HCT116 (cell line): ENCODE measurements around the gene ZNF775. TPM values are rescaled to one million over a fixed set of nuclear protein-coding genes. Genes with fewer than 3 reads are reported as not detected.

ENCODE experiments used
- ATAC-seq: fragments of 200-7000 bp; cut with Tn5 transposase; 2 replicates; pipeline ENCODE4 v1.9.1; 2020; ENCODE audit warnings: mild to moderate bottlenecking, moderate library complexity
- BruUV-seq: library from RNA; stranded (reverse); fragments of 400-500 nt; replicated peaks from 2 replicates; lab custom pipeline; 2021; lab: Mats Ljungman, UMichigan
- CTCF ChIA-PET: fragments of 300-600 bp; sonication (Branson Sonifier 250); formaldehyde crosslinking; loops from one replicate; lab custom pipeline; 2021; ENCODE audit warnings: antibody characterized with exemption; lab: Charles Lee
- POLR2A ChIA-PET: fragments of 300-600, 350-600 bp; sonication (Branson Sonifier 250); formaldehyde crosslinking; loops from one replicate; lab custom pipeline; 2021; ENCODE audit warnings: antibody characterized with exemption; lab: Charles Lee
- RAD21 ChIA-PET, 2 experiments: fragments of 300-600 bp; sonication (Branson Sonifier 250); formaldehyde crosslinking; loops; one replicate each; lab custom pipeline; 2023; ENCODE audit warnings: low total read pairs in 2 of 2; ENCODE audit not compliant: uncharacterized antibody in 2 of 2, unreplicated experiment in 2 of 2, low non-redundant PET in 1 of 2; lab: Charles Lee
- DNase-seq: peaks from one replicate; pipeline ENCODE4 v3.0.0-alpha.2; 2010; ENCODE audit warnings: low read depth, low spot score
- H2AFZ ChIP-seq: fragments of 200-600 bp; shearing (Covaris generic), sonication (generic); 2 replicates; pipeline ENCODE4 v1.6.1; 2017; ENCODE audit warnings: low read depth, mixed run types, mixed read lengths, antibody characterized with exemption, low read length; ENCODE audit not compliant: poor library complexity, severe bottlenecking
- H3K27ac ChIP-seq: 2 replicates; pipeline ENCODE4 v1.5.1; 2012; ENCODE audit warnings: low read depth, low read length
- H3K27me3 ChIP-seq: fragments of 200-600 bp; sonication (generic); 2 replicates; pipeline ENCODE4 v1.6.1; 2016; ENCODE audit warnings: mixed run types, low read length, mixed read lengths; ENCODE audit not compliant: insufficient read depth
- H3K36me3 ChIP-seq, 2 experiments: fragments of 200-500 bp in 1 of 2; fragments of 200-600 bp in 1 of 2; sonication (Bioruptor generic) in 1 of 2; sonication (generic) in 1 of 2; 2 replicates each; pipeline versions ENCODE4 v1.5.1 to v1.6.1; 2014 to 2016; ENCODE audit warnings: low read length in 2 of 2, inconsistent platforms in 1 of 2, mixed read lengths in 1 of 2, mixed run types in 1 of 2; ENCODE audit not compliant: insufficient read depth in 2 of 2, control insufficient read depth in 1 of 2
- H3K4me1 ChIP-seq, 2 experiments: fragments of 200-600 bp in 1 of 2; sonication (generic) in 1 of 2; 2 replicates each; pipeline versions ENCODE4 v1.5.1 to v1.6.1; 2012 to 2017; ENCODE audit warnings: low read length in 2 of 2, inconsistent platforms in 1 of 2, mild to moderate bottlenecking in 1 of 2, mixed read lengths in 1 of 2, mixed run types in 1 of 2, moderate library complexity in 1 of 2; ENCODE audit not compliant: insufficient read depth in 2 of 2, control insufficient read depth in 1 of 2
- H3K4me2 ChIP-seq: fragments of 200-600 bp; sonication (generic); 2 replicates; pipeline ENCODE4 v1.6.1; 2017; ENCODE audit warnings: mixed run types, low read length, mixed read lengths
- H3K4me3 ChIP-seq, 2 experiments: fragments of 200-600 bp in 1 of 2; sonication (generic) in 1 of 2; replicated peaks in 1 of 2; 2 replicates each; pipeline ENCODE4 v1.5.1; 2011 to 2016; ENCODE audit warnings: low read length in 2 of 2, control low read depth in 1 of 2, low read depth in 1 of 2, mild to moderate bottlenecking in 1 of 2, mixed read lengths in 1 of 2, mixed run types in 1 of 2
- H3K79me2 ChIP-seq: fragments of 200-600 bp; sonication (generic); 2 replicates; pipeline ENCODE4 v1.6.1; 2017; ENCODE audit warnings: mild to moderate bottlenecking, mixed run types, low read length, moderate library complexity, mixed read lengths; ENCODE audit not compliant: insufficient read depth
- H3K9ac ChIP-seq: fragments of 200-600 bp; sonication (generic); 2 replicates; pipeline ENCODE4 v1.6.1; 2016; ENCODE audit warnings: low read length, mixed read lengths
- H3K9me2 ChIP-seq: fragments of 200-600 bp; sonication (generic), shearing (Covaris generic); 2 replicates; pipeline ENCODE4 v1.6.1; 2017; ENCODE audit warnings: mixed run types, mild to moderate bottlenecking, moderate library complexity; ENCODE audit not compliant: insufficient read depth
- H3K9me3 ChIP-seq, 2 experiments: fragments of 200-500 bp in 1 of 2; fragments of 200-600 bp in 1 of 2; sonication (Bioruptor generic) in 1 of 2; sonication (generic) in 1 of 2; 2 replicates each; pipeline ENCODE4 v1.6.1; 2014 to 2017; ENCODE audit warnings: low read length in 2 of 2, mixed read lengths in 2 of 2, inconsistent platforms in 1 of 2, low read depth in 1 of 2, mild to moderate bottlenecking in 1 of 2, mixed run types in 1 of 2, moderate library complexity in 1 of 2; ENCODE audit not compliant: control insufficient read depth in 1 of 2, insufficient read depth in 1 of 2
- H4K20me1 ChIP-seq: fragments of 200-600 bp; sonication (generic), shearing (Covaris generic); 2 replicates; pipeline ENCODE4 v1.6.1; 2017; ENCODE audit warnings: mixed run types, mild to moderate bottlenecking, moderate library complexity; ENCODE audit not compliant: insufficient read depth
- EGR1 ChIP-seq: IDR thresholded peaks from 2 replicates; pipeline ENCODE4 v1.6.1; 2012; ENCODE audit warnings: low read depth
- MAX ChIP-seq: IDR thresholded peaks from 2 replicates; pipeline ENCODE4 v1.6.1; 2012
- POLR2A ChIP-seq: IDR thresholded peaks from 2 replicates; pipeline ENCODE4 v1.7.0; 2011; ENCODE audit warnings: borderline replicate concordance; ENCODE audit not compliant: insufficient read depth, insufficient read length; ENCODE audit errors: extremely low read depth
- RAD21 ChIP-seq: IDR thresholded peaks from 2 replicates; pipeline ENCODE4 v1.6.1; 2012; ENCODE audit warnings: low read depth, mild to moderate bottlenecking
- SIN3A ChIP-seq: IDR thresholded peaks from 2 replicates; pipeline ENCODE4 v1.6.1; 2012; ENCODE audit warnings: low read depth
- TCF7L2 ChIP-seq: IDR thresholded peaks from 2 replicates; pipeline ENCODE4 v1.7.0; 2011; ENCODE audit warnings: borderline replicate concordance, inconsistent platforms; ENCODE audit not compliant: insufficient read depth, insufficient read length; ENCODE audit errors: extremely low read depth
- ZNF274 ChIP-seq: fragments of 200-500 bp; sonication (Bioruptor generic); IDR thresholded peaks from 2 replicates; pipeline ENCODE4 v1.6.1; 2014; ENCODE audit warnings: mild to moderate bottlenecking, low read depth, low read length, inconsistent platforms
- intact Hi-C: fragments of 100-400 bp; cut with micrococcal nuclease; formaldehyde crosslinking; loops from 2 replicates; pipeline ENCODE4 v1.10.0; 2022
- total RNA-seq: library from RNA; stranded (reverse); gene quantifications from one replicate; pipeline ENCODE4 v1.2.1, GENCODE V29; 2021; ENCODE audit not compliant: unreplicated experiment

The ZNF775 gene
- total RNA-seq, 1 experiment from 2014 or later, result 4.5 TPM

GRCh38 chr7:150374026-150374425 is 5.1 kb upstream of the ZNF775 start:
- Histone ChIP-seq H3K4me1 (peaks cover 14 to 22% of the 10 kb centered on the region in 2 experiments), H2AFZ (no peak overlapping the region), H3K9ac (no peak overlapping the region), H3K4me3 (no peak overlapping the region), H3K4me2 (no peak overlapping the region), H3K27me3 (no peaks in the 10 kb centered on the region), H3K36me3 (peaks cover 11 to 16% of the 10 kb centered on the region in 2 experiments; a peak in 3 of 4 replicates), H3K9me3 (no peaks in the 10 kb centered on the region), H3K79me2 (peaks cover 39% of the 10 kb centered on the region), H3K27ac (no peak overlapping the region), H4K20me1 (no peaks in the 10 kb centered on the region), H3K9me2 (no peaks in the 10 kb centered on the region)
- DNase-seq (no peak), ATAC-seq (no peak)
- intact Hi-C loops, result no loop called here
- BruUV-seq, result no TSS peak
- CTCF ChIA-PET, result no interaction called here
- TF ChIP-seq TCF7L2, result no peak
- TF ChIP-seq ZNF274, result no peak
- no peak for TF ChIP-seq EGR1
- no peak for TF ChIP-seq SIN3A
- TF ChIP-seq POLR2A, result no peak
- TF ChIP-seq RAD21, result no peak
- POLR2A ChIA-PET, result no interaction called here
- RAD21 ChIA-PET, result no interaction called here

- DNase-seq, result no peak
- no TSS peak for BruUV-seq
- peaks cover 14 to 22% of the 10 kb centered on the region in 2 experiments for H3K4me1 ChIP-seq
Measured at GRCh38 chr7:150374472-150374871, 4.7 kb upstream of the ZNF775 start.

More at GRCh38 chr7:150374472-150374871, 4.7 kb upstream of the ZNF775 start:
- H3K79me2 ChIP-seq, result peaks cover 35% of the 10 kb centered on the region
- no peak overlapping the region for H3K9ac ChIP-seq
- no peaks in the 10 kb centered on the region for H3K9me3 ChIP-seq
- no peaks in the 10 kb centered on the region for H3K9me2 ChIP-seq
- H3K27ac ChIP-seq, result no peak overlapping the region
- H3K4me2 ChIP-seq, result no peak overlapping the region
- H2AFZ ChIP-seq, result no peak overlapping the region
- no peaks in the 10 kb centered on the region for H4K20me1 ChIP-seq
- no peak for ATAC-seq
- intact Hi-C loops, result no loop called here
- no peak overlapping the region for H3K4me3 ChIP-seq
- no peaks in the 10 kb centered on the region for H3K27me3 ChIP-seq
- peaks cover 11 to 16% of the 10 kb centered on the region in 2 experiments; a peak in 3 of 4 replicates for H3K36me3 ChIP-seq
- ChIA-PET CTCF (no interaction called here), POLR2A (no interaction called here), RAD21 (no interaction called here)
- no peak for TF ChIP-seq MAX
